8988T (cell line): ENCODE measurements around the gene FBXO46.

Experiments used
- DNase-seq: peaks from one replicate; pipeline ENCODE4 v3.0.0; 2011

Gene FBXO46

GRCh38 chr19:45730368-45731288 is at the start of gene FBXO46:
TSS of gene FBXO46 (minus strand) at chr19:45730896. CDS start at chr19:45713495, 17,401 bp downstream.
- peak; percentile 76 for DNase-seq

- DNase-seq = no peak
Observed at GRCh38 chr19:45780146-45780447, 49.4 kb upstream of the FBXO46 start.

GRCh38 chr19:45779231-45780145 is 48.8 kb upstream of the FBXO46 start:
- no peak for DNase-seq

- no peak for DNase-seq
Observed at GRCh38 chr19:45778010-45778661, 47.4 kb upstream of the FBXO46 start.

GRCh38 chr19:45777395-45777961 is 46.8 kb upstream of the FBXO46 start:
- DNase-seq = no peak

GRCh38 chr19:45774765-45775164 is 44.1 kb upstream of the FBXO46 start:
- DNase-seq = no peak

GRCh38 chr19:45773384-45773783 is 42.7 kb upstream of the FBXO46 start:
- no peak for DNase-seq

- no peak for DNase-seq
Observed at GRCh38 chr19:45772912-45773311, 42.2 kb upstream of the FBXO46 start.

GRCh38 chr19:45772130-45772840 is 41.6 kb upstream of the FBXO46 start:
- DNase-seq = no peak

- DNase-seq = no peak
Observed at GRCh38 chr19:45771311-45771933, 40.7 kb upstream of the FBXO46 start.

- DNase-seq = peak; percentile 92
Observed at GRCh38 chr19:45770192-45771101, 39.8 kb upstream of the FBXO46 start.

- DNase-seq = no peak
Observed at GRCh38 chr19:45769821-45770191, 39.1 kb upstream of the FBXO46 start.

GRCh38 chr19:45768984-45769782 is 38.5 kb upstream of the FBXO46 start, which contains the start of gene SIX5:
TSS of gene SIX5 (minus strand) at chr19:45769252. CDS start at chr19:45768844, 408 bp downstream.
- peak; percentile 93 for DNase-seq

GRCh38 chr19:45768655-45768983 is 37.9 kb upstream of the FBXO46 start:
- DNase-seq = peak; percentile 28

- DNase-seq = no peak
Observed at GRCh38 chr19:45767881-45768654, 37.4 kb upstream of the FBXO46 start.

GRCh38 chr19:45767410-45767880 is 36.7 kb upstream of the FBXO46 start:
- DNase-seq = peak; percentile 78

- peak; percentile 21 for DNase-seq
Observed at GRCh38 chr19:45766869-45767346, 36.2 kb upstream of the FBXO46 start.

- peak; percentile 8 for DNase-seq
Observed at GRCh38 chr19:45766296-45766868, 35.7 kb upstream of the FBXO46 start.
